Measurements from ENCODE around the gene PPM1B.
A peak's percentile ranks its signal among the peaks of the same experiment; 100 is the strongest.

The PPM1B gene

DNA sequence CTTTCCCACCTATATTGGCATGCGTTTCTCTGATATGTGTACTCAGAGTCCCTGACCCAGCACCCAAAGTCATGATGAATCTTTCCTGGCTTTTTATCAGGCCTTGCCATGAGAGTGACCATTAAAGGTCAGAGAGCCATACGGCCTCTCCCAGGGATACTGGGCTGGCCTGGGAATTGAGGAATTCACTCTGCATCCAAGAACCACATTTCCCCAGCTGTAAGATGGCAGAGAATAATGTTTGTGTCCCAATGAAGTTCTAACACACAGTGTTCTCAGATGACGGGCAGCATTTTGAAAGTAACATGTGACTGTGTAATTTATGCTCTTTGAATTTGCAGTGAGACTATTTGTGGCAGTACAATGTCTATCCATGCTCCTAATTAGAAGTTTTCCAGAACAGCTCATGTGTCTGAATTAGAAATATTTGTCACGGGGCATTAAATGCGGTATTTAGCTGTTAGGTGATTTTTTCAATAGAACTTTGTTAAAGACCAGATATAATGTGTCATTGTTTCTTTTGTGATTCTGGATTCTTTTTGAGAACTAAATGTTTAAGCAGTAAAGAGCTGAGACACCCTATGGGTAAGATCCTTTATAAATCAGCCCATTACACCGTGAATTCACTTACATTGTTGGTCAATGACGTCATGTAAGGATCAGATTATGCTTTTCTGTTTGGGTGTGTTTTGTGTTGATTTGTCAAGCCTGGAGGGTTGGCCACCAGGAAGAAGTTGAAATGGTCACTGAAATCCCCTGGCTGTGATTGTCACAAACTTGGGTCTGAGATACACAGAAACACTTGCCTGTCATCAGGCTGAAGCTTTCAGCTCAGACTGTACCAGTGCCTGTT, 99.3 kb downstream of the PPM1B start:
- Histone ChIP-seq H3K36me3 (ENCODE audit: control insufficient read depth in 2 of 2, insufficient read depth in 1 of 2, low read length in 2 of 2) (no peaks in the 10 kb centered on the region), H3K9me3 (ENCODE audit: control insufficient read depth, insufficient read depth, low read depth, low read length) (no peaks in the 10 kb centered on the region), H3K27ac (ENCODE audit: extremely low read depth, low read depth, low read length) (no peak overlapping the region), H3K4me3 (ENCODE audit: low read depth, low read length) (no peak overlapping the region), H3K4me1 (ENCODE audit: control insufficient read depth, insufficient read depth, low read length) (peaks cover 3% of the 10 kb centered on the region; the same call in 1 of the 2 replicates)
- CTCF ChIA-PET = interaction anchor here (0.6 to 1.3 kb wide), 5 partner anchors 16 to 515 kb away, joined by 3 to 7 read pairs (median 4); no protein-coding TSS in a partner anchor
- no peak for TF ChIP-seq MYNN (tag by site-specific recombination; IDR thresholded peaks at IDR 0.05; ENCODE audit: borderline replicate concordance)
- TF ChIP-seq, protein P1, sequence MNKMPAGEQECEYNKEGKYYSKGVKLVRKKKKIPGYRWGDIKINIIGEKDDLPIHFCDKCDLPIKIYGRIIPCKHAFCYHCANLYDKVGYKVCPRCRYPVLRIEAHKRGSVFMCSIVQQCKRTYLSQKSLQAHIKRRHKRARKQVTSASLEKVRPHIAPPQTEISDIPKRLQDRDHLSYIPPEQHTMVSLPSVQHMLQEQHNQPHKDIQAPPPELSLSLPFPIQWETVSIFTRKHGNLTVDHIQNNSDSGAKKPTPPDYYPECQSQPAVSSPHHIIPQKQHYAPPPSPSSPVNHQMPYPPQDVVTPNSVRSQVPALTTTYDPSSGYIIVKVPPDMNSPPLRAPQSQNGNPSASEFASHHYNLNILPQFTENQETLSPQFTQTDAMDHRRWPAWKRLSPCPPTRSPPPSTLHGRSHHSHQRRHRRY (tag by site-specific recombination; IDR thresholded peaks at IDR 0.05) = no peak
- TF ChIP-seq GLIS1 (tag by site-specific recombination; IDR thresholded peaks at IDR 0.05) = peak; percentile 73
- TF ChIP-seq, protein P2, sequence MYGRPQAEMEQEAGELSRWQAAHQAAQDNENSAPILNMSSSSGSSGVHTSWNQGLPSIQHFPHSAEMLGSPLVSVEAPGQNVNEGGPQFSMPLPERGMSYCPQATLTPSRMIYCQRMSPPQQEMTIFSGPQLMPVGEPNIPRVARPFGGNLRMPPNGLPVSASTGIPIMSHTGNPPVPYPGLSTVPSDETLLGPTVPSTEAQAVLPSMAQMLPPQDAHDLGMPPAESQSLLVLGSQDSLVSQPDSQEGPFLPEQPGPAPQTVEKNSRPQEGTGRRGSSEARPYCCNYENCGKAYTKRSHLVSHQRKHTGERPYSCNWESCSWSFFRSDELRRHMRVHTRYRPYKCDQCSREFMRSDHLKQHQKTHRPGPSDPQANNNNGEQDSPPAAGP (tag by site-specific recombination; IDR thresholded peaks at IDR 0.05) = no peak
- TF ChIP-seq ZNF624 (tag by site-specific recombination; IDR thresholded peaks at IDR 0.05) = no peak
- TF ChIP-seq, protein P3, sequence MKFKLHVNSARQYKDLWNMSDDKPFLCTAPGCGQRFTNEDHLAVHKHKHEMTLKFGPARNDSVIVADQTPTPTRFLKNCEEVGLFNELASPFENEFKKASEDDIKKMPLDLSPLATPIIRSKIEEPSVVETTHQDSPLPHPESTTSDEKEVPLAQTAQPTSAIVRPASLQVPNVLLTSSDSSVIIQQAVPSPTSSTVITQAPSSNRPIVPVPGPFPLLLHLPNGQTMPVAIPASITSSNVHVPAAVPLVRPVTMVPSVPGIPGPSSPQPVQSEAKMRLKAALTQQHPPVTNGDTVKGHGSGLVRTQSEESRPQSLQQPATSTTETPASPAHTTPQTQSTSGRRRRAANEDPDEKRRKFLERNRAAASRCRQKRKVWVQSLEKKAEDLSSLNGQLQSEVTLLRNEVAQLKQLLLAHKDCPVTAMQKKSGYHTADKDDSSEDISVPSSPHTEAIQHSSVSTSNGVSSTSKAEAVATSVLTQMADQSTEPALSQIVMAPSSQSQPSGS (tag by site-specific recombination; IDR thresholded peaks at IDR 0.05; ENCODE audit: low read depth) = peak; percentile 94
- TF ChIP-seq ZNF112 (tag by site-specific recombination; IDR thresholded peaks at IDR 0.05) = no peak
- TF ChIP-seq ZBTB17 (tag by site-specific recombination; IDR thresholded peaks at IDR 0.05) = peak; percentile 73
- 0 out of 2 replicates have a peak, but pooled peaks have one; percentile 49 for TF ChIP-seq SP7 (tag by site-specific recombination; IDR thresholded peaks at IDR 0.05)
- 0 out of 2 replicates have a peak, but pooled peaks have one; percentile 38 for TF ChIP-seq ZNF366 (tag by site-specific recombination; conservative IDR thresholded peaks at IDR 0.05)
- TF ChIP-seq ZNF248 (tag by site-specific recombination; IDR thresholded peaks at IDR 0.05) = no peak
- peak; percentile 58 for TF ChIP-seq ZNF629 (tag by site-specific recombination; IDR thresholded peaks at IDR 0.05)
- TF ChIP-seq, protein P4, sequence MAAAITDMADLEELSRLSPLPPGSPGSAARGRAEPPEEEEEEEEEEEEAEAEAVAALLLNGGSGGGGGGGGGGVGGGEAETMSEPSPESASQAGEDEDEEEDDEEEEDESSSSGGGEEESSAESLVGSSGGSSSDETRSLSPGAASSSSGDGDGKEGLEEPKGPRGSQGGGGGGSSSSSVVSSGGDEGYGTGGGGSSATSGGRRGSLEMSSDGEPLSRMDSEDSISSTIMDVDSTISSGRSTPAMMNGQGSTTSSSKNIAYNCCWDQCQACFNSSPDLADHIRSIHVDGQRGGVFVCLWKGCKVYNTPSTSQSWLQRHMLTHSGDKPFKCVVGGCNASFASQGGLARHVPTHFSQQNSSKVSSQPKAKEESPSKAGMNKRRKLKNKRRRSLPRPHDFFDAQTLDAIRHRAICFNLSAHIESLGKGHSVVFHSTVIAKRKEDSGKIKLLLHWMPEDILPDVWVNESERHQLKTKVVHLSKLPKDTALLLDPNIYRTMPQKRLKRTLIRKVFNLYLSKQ (tag by site-specific recombination; IDR thresholded peaks at IDR 0.05; ENCODE audit: borderline replicate concordance) = no peak
- TF ChIP-seq, protein P5, sequence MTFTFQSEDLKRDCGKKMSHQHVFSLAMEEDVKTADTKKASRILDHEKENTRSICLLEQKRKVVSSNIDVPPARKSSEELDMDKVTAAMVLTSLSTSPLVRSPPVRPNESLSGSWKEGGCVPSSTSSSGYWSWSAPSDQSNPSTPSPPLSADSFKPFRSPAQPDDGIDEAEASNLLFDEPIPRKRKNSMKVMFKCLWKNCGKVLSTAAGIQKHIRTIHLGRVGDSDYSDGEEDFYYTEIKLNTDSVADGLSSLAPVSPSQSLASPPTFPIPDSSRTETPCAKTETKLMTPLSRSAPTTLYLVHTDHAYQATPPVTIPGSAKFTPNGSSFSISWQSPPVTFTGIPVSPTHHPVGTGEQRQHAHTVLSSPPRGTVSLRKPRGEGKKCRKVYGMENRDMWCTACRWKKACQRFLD (tag by site-specific recombination; IDR thresholded peaks at IDR 0.05) = no peak
- TF ChIP-seq ZNF394 (tag by site-specific recombination; IDR thresholded peaks at IDR 0.05; ENCODE audit: borderline replicate concordance) = no peak
- TF ChIP-seq, protein P6, sequence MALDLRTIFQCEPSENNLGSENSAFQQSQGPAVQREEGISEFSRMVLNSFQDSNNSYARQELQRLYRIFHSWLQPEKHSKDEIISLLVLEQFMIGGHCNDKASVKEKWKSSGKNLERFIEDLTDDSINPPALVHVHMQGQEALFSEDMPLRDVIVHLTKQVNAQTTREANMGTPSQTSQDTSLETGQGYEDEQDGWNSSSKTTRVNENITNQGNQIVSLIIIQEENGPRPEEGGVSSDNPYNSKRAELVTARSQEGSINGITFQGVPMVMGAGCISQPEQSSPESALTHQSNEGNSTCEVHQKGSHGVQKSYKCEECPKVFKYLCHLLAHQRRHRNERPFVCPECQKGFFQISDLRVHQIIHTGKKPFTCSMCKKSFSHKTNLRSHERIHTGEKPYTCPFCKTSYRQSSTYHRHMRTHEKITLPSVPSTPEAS (tag by site-specific recombination; IDR thresholded peaks at IDR 0.05) = no peak
- no peak for TF ChIP-seq ZBTB21 (tag by site-specific recombination; IDR thresholded peaks at IDR 0.05)
- TF ChIP-seq, protein P7, sequence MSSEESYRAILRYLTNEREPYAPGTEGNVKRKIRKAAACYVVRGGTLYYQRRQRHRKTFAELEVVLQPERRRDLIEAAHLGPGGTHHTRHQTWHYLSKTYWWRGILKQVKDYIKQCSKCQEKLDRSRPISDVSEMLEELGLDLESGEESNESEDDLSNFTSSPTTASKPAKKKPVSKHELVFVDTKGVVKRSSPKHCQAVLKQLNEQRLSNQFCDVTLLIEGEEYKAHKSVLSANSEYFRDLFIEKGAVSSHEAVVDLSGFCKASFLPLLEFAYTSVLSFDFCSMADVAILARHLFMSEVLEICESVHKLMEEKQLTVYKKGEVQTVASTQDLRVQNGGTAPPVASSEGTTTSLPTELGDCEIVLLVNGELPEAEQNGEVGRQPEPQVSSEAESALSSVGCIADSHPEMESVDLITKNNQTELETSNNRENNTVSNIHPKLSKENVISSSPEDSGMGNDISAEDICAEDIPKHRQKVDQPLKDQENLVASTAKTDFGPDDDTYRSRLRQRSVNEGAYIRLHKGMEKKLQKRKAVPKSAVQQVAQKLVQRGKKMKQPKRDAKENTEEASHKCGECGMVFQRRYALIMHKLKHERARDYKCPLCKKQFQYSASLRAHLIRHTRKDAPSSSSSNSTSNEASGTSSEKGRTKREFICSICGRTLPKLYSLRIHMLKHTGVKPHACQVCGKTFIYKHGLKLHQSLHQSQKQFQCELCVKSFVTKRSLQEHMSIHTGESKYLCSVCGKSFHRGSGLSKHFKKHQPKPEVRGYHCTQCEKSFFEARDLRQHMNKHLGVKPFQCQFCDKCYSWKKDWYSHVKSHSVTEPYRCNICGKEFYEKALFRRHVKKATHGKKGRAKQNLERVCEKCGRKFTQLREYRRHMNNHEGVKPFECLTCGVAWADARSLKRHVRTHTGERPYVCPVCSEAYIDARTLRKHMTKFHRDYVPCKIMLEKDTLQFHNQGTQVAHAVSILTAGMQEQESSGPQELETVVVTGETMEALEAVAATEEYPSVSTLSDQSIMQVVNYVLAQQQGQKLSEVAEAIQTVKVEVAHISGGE (tag by site-specific recombination; conservative IDR thresholded peaks at IDR 0.05; ENCODE audit: low read depth) = no peak
- no peak for TF ChIP-seq MZF1 (tag by site-specific recombination; IDR thresholded peaks at IDR 0.05; ENCODE audit: borderline replicate concordance)
- TF ChIP-seq ZNF600 (tag by site-specific recombination; IDR thresholded peaks at IDR 0.05) = no peak
- TF ChIP-seq ZNF521 (tag by site-specific recombination; IDR thresholded peaks at IDR 0.05) = no peak
- no peak for TF ChIP-seq ZNF335 (tag by site-specific recombination; conservative IDR thresholded peaks at IDR 0.05)
- no peak for TF ChIP-seq ZNF341 (tag by site-specific recombination; IDR thresholded peaks at IDR 0.05; ENCODE audit: low read depth)
- TF ChIP-seq ZNF292 (tag by site-specific recombination; IDR thresholded peaks at IDR 0.05; ENCODE audit: borderline replicate concordance, low read depth) = no peak
- POLR2A ChIA-PET = interaction anchor here (0.5 kb wide), 1 partner anchor 1299 kb away, joined by 4 read pairs; no protein-coding TSS in a partner anchor
